IMR-90 (cell line): Measurements from ENCODE around the gene CDC14A. TPM values are rescaled to one million over a fixed set of nuclear protein-coding genes. Genes with fewer than 3 reads are reported as not detected.

Experiments used
- ATAC-seq: fragments of 200-7000 bp; cut with Tn5 transposase; 2 replicates; pipeline ENCODE4 v1.9.1; 2020; ENCODE audit warnings: low read depth, mild to moderate bottlenecking, moderate library complexity
- BruUV-seq: library from RNA; stranded (reverse); fragments of 400-500 nt; replicated peaks from 2 replicates; lab custom pipeline; 2021; lab: Mats Ljungman, UMichigan
- CTCF ChIA-PET: fragments of 300-600 bp; formaldehyde crosslinking; extraction: SDS; loops from one replicate; lab custom pipeline; 2021; ENCODE audit warnings: antibody characterized with exemption; lab: Yijun Ruan, JAX
- POLR2A ChIA-PET: fragments of 300-600 bp; sonication (Branson Sonifier 250); formaldehyde crosslinking; loops from one replicate; lab custom pipeline; 2022; ENCODE audit warnings: antibody characterized with exemption; ENCODE audit not compliant: unreplicated experiment; lab: Charles Lee
- DNase-seq: peaks from one replicate; pipeline ENCODE4 v3.0.0; 2013
- H2AFZ ChIP-seq: replicated peaks from 2 replicates; pipeline ENCODE3; 2013; ENCODE audit warnings: low read length, mild to moderate bottlenecking; ENCODE audit not compliant: poor library complexity
- H2AK5ac ChIP-seq: 2 replicates; pipeline ENCODE4 v1.6.1; 2013; ENCODE audit warnings: low read depth, low read length, inconsistent platforms
- H2AK9ac ChIP-seq: replicated peaks from 2 replicates; pipeline ENCODE3; 2013; ENCODE audit warnings: mild to moderate bottlenecking, low read depth, low read length, moderate library complexity; ENCODE audit not compliant: poor library complexity
- H2BK120ac ChIP-seq: 2 replicates; pipeline ENCODE4 v1.6.1; 2013; ENCODE audit warnings: low read depth, low read length, inconsistent platforms
- H2BK15ac ChIP-seq: 3 replicates; pipeline ENCODE4 v1.6.1; 2013; ENCODE audit warnings: low read depth, low read length, inconsistent platforms
- H2BK20ac ChIP-seq: 2 replicates; pipeline ENCODE4 v1.6.1; 2013; ENCODE audit warnings: low read depth, mild to moderate bottlenecking, inconsistent platforms, low read length, moderate library complexity
- H2BK5ac ChIP-seq: 2 replicates; pipeline ENCODE4 v1.6.1; 2013; ENCODE audit warnings: mild to moderate bottlenecking, low read depth, low read length, inconsistent platforms; ENCODE audit not compliant: poor library complexity, severe bottlenecking
- H3K14ac ChIP-seq: replicated peaks from 2 replicates; pipeline ENCODE4 v1.6.1; 2013; ENCODE audit warnings: low read depth, low read length, inconsistent platforms
- H3K18ac ChIP-seq: 2 replicates; pipeline ENCODE4 v1.6.1; 2013; ENCODE audit warnings: low read depth, low read length, control low read depth
- H3K23ac ChIP-seq: 2 replicates; pipeline ENCODE4 v1.6.1; 2013; ENCODE audit warnings: low read depth, low read length, inconsistent platforms
- H3K27ac ChIP-seq: 2 replicates; pipeline ENCODE4 v1.5.1; 2013; ENCODE audit warnings: mild to moderate bottlenecking, control low read depth, low read length; ENCODE audit not compliant: insufficient read depth
- H3K27me3 ChIP-seq: 2 replicates; pipeline ENCODE4 v1.6.1; 2013; ENCODE audit warnings: low read length; ENCODE audit not compliant: control insufficient read depth, insufficient read depth
- H3K36me3 ChIP-seq: 2 replicates; pipeline ENCODE4 v1.6.1; 2013; ENCODE audit warnings: low read length, mixed read lengths; ENCODE audit not compliant: control insufficient read depth, insufficient read depth
- H3K4ac ChIP-seq: 2 replicates; pipeline ENCODE4 v1.6.1; 2013; ENCODE audit warnings: low read depth, low read length, inconsistent platforms
- H3K4me1 ChIP-seq: 2 replicates; pipeline ENCODE4 v1.6.1; 2013; ENCODE audit warnings: low read length, mixed read lengths; ENCODE audit not compliant: control insufficient read depth, insufficient read depth
- H3K4me2 ChIP-seq: 2 replicates; pipeline ENCODE4 v1.6.1; 2013; ENCODE audit warnings: low read depth, mild to moderate bottlenecking, control low read depth, low read length, moderate library complexity
- H3K4me3 ChIP-seq: 2 replicates; pipeline ENCODE4 v1.5.1; 2013; ENCODE audit warnings: low read depth, mild to moderate bottlenecking, control low read depth, low read length, moderate library complexity; ENCODE audit not compliant: insufficient read depth
- H3K56ac ChIP-seq: 2 replicates; pipeline ENCODE4 v1.6.1; 2013; ENCODE audit warnings: low read length, inconsistent platforms; ENCODE audit not compliant: insufficient read depth; ENCODE audit errors: extremely low read depth
- H3K79me1 ChIP-seq, 2 experiments: 2 replicates each; pipeline ENCODE4 v1.6.1; 2013; ENCODE audit warnings: low read length in 2 of 2, inconsistent platforms in 1 of 2, low read depth in 1 of 2
- H3K9ac ChIP-seq: 2 replicates; pipeline ENCODE4 v1.6.1; 2013; ENCODE audit warnings: low read depth, low read length, control low read depth
- H3K9me1 ChIP-seq: 2 replicates; pipeline ENCODE4 v1.6.1; 2013; ENCODE audit warnings: low read length, inconsistent platforms; ENCODE audit not compliant: insufficient read depth
- H3K9me3 ChIP-seq: 2 replicates; pipeline ENCODE4 v1.6.1; 2013; ENCODE audit warnings: low read length; ENCODE audit not compliant: control insufficient read depth, insufficient read depth
- H4K20me1 ChIP-seq: 2 replicates; pipeline ENCODE4 v1.6.1; 2013; ENCODE audit warnings: low read length, inconsistent platforms; ENCODE audit not compliant: insufficient read depth
- H4K5ac ChIP-seq: 2 replicates; pipeline ENCODE4 v1.6.1; 2013; ENCODE audit warnings: mild to moderate bottlenecking, low read depth, low read length, control low read depth
- H4K8ac ChIP-seq, 2 experiments: 2 replicates each; pipeline ENCODE4 v1.6.1; 2013; ENCODE audit warnings: low read depth in 2 of 2, low read length in 2 of 2, control low read depth in 1 of 2, inconsistent platforms in 1 of 2
- H4K91ac ChIP-seq: 2 replicates; pipeline ENCODE4 v1.6.1; 2013; ENCODE audit warnings: low read depth, low read length, inconsistent platforms; ENCODE audit not compliant: insufficient read depth
- BHLHE40 ChIP-seq: fragments of 150-350 bp; IDR thresholded peaks from 2 replicates; pipeline ENCODE4 v1.6.1; 2016; ENCODE audit warnings: mild to moderate bottlenecking, low read depth, low read length
- CEBPB ChIP-seq: IDR thresholded peaks from 2 replicates; pipeline ENCODE4 v1.6.1; 2012; ENCODE audit warnings: low read depth, low read length, improper control_type of control experiment
- CHD1 ChIP-seq: IDR thresholded peaks from 2 replicates; pipeline ENCODE4 v1.6.1; 2012; ENCODE audit warnings: low read depth, low read length, improper control_type of control experiment
- CTCF ChIP-seq: conservative IDR thresholded peaks from 2 replicates; pipeline ENCODE4 v1.5.1; 2012; ENCODE audit warnings: mild to moderate bottlenecking, low read depth, low read length, improper control_type of control experiment
- ELK1 ChIP-seq: fragments of 150-350 bp; IDR thresholded peaks from 2 replicates; pipeline ENCODE4 v1.6.1; 2016; ENCODE audit warnings: low read depth, mild to moderate bottlenecking, low read length, moderate library complexity, borderline replicate concordance
- FOS ChIP-seq: fragments of 150-350 bp; IDR thresholded peaks from 2 replicates; pipeline ENCODE4 v1.6.1; 2016; ENCODE audit warnings: low read depth, low read length
- MAFK ChIP-seq: IDR thresholded peaks from 2 replicates; pipeline ENCODE4 v1.6.1; 2012; ENCODE audit warnings: low read depth, low read length, improper control_type of control experiment
- MAZ ChIP-seq: IDR thresholded peaks from 2 replicates; pipeline ENCODE4 v1.6.1; 2012; ENCODE audit warnings: low read depth, mild to moderate bottlenecking, low read length, improper control_type of control experiment, moderate library complexity, borderline replicate concordance
- MXI1 ChIP-seq: IDR thresholded peaks from 2 replicates; pipeline ENCODE4 v1.6.1; 2012; ENCODE audit warnings: low read depth, mild to moderate bottlenecking, low read length, moderate library complexity, borderline replicate concordance
- NFE2L2 ChIP-seq: fragments of 150-350 bp; IDR thresholded peaks from 2 replicates; pipeline ENCODE4 v1.6.1; 2016; ENCODE audit warnings: low read depth, mild to moderate bottlenecking, low read length
- POLR2A ChIP-seq: IDR thresholded peaks from 2 replicates; pipeline ENCODE4 v1.6.1; 2012; ENCODE audit warnings: mild to moderate bottlenecking, low read depth, low read length
- RAD21 ChIP-seq: IDR thresholded peaks from 2 replicates; pipeline ENCODE4 v1.6.1; 2012; ENCODE audit warnings: low read length, improper control_type of control experiment
- RCOR1 ChIP-seq: IDR thresholded peaks from 2 replicates; pipeline ENCODE4 v1.6.1; 2012; ENCODE audit warnings: mild to moderate bottlenecking, low read length, improper control_type of control experiment; ENCODE audit not compliant: insufficient replicate concordance
- RFX5 ChIP-seq: IDR thresholded peaks from 2 replicates; pipeline ENCODE4 v1.8.0; 2012; ENCODE audit warnings: low read depth, mild to moderate bottlenecking, low read length, moderate library complexity
- SMC3 ChIP-seq: fragments of 150-350 bp; IDR thresholded peaks from 2 replicates; pipeline ENCODE4 v1.6.1; 2016; ENCODE audit warnings: low read depth, mild to moderate bottlenecking, antibody characterized with exemption, low read length, moderate library complexity
- USF2 ChIP-seq: fragments of 150-350 bp; IDR thresholded peaks from 2 replicates; pipeline ENCODE4 v1.6.1; 2017; ENCODE audit warnings: mild to moderate bottlenecking, antibody characterized with exemption, low read length, low read depth
- whole genome bisulfite sequencing, 2 experiments: methylation state at CpG; one replicate each; pipeline versions ENCODE4 v1.1.5 to v1.1.7; 2013; ENCODE audit warnings: missing lambda C conversion rate in 2 of 2; ENCODE audit not compliant: insufficient read length in 1 of 2; ENCODE audit errors: extremely low coverage in 2 of 2; 5-methylcytosine and 5-hydroxymethylcytosine counted together
- dilution Hi-C: fragments of 300-500 bp; cut with HindIII; formaldehyde crosslinking; loops from one replicate; pipeline ENCODE4 v1.14.3; 2018; ENCODE audit warnings: low sequenced_read_pairs; ENCODE audit not compliant: unreplicated experiment
- in situ Hi-C: fragments of 300-500 bp; cut with MboI; formaldehyde crosslinking; loops from 3 replicates; pipeline ENCODE4 v1.14.3; 2019; ENCODE audit warnings: low sequenced_read_pairs, inconsistent platforms, mixed read lengths
- intact Hi-C: fragments of 100-400 bp; cut with micrococcal nuclease; formaldehyde crosslinking; loops from 2 replicates; pipeline ENCODE4 v1.10.0; 2022
- polyA plus RNA-seq, 3 experiments: library from polyadenylated mRNA; depleted of rRNA; stranded (reverse); fragments of >200 nt; gene quantifications; 2 replicates each; pipeline ENCODE4 v1.2.3, GENCODE V29; 2012; ENCODE audit warnings: low replicate concordance in 1 of 3
- total RNA-seq: library from RNA; depleted of rRNA; stranded (reverse); fragments of >200 nt; gene quantifications from 2 replicates; pipeline ENCODE4 v1.2.3, GENCODE V29; 2012

Gene CDC14A
- total and polyA plus RNA-seq, 2 of the 4 experiments (the other 2 are of a cell fraction): 1.7 to 3.0 TPM

- ATAC-seq: no peak
- intact Hi-C loops: no loop called here
- CTCF ChIA-PET: no interaction called here
Measured at GRCh38 chr1:100302739-100303138, 49.6 kb upstream of the CDC14A start.

More at GRCh38 chr1:100302739-100303138, 49.6 kb upstream of the CDC14A start:
- Histone ChIP-seq H3K56ac (no peak overlapping the region), H3K27ac (no peak overlapping the region), H3K36me3 (no peaks in the 10 kb centered on the region), H2AK5ac (no peak overlapping the region), H3K4me1 (no peaks in the 10 kb centered on the region), H2BK120ac (no peak overlapping the region), H3K4me3 (no peak overlapping the region), H3K9ac (no peak overlapping the region), H3K23ac (no peak overlapping the region), H3K79me1 (no peaks in the 10 kb centered on the region), H4K8ac (no peak overlapping the region), H3K27me3 (no peaks in the 10 kb centered on the region; the same call in 1 of the 2 replicates), H2AK9ac (no peak overlapping the region), H4K20me1 (no peaks in the 10 kb centered on the region), H2BK15ac (no peak overlapping the region), H3K4me2 (no peak overlapping the region), H2BK5ac (no peak overlapping the region), H3K18ac (no peak overlapping the region), H2AFZ (no peak overlapping the region), H4K5ac (no peak overlapping the region), H3K9me1 (no peaks in the 10 kb centered on the region), H2BK20ac (no peak overlapping the region), H3K4ac (no peak overlapping the region), H3K14ac (no peak overlapping the region), H3K9me3 (no peaks in the 10 kb centered on the region), H4K91ac (no peak overlapping the region)
- POLR2A ChIA-PET: no interaction called here
- no TSS peak for BruUV-seq
- no CpG with 5 or more reads among the region's 2 CpGs for WGBS, 2 experiments
- in situ Hi-C loops: no loop called here
- dilution Hi-C loops: no loop called here
- TF ChIP-seq MAZ (no peak), RAD21 (no peak), USF2 (no peak), MAFK (no peak), RCOR1 (no peak), NFE2L2 (no peak), BHLHE40 (no peak), CHD1 (no peak), SMC3 (no peak), MXI1 (no peak), CTCF (no peak), POLR2A (no peak), FOS (no peak), RFX5 (no peak), CEBPB (no peak), ELK1 (no peak)
- DNase-seq: no peak
